B cell (primary cell): ENCODE data around the gene ALG6. TPM values are rescaled to one million over a fixed set of nuclear protein-coding genes. Genes with fewer than 3 reads are reported as not detected.
A peak's percentile ranks its signal among the peaks of the same experiment; 100 is the strongest.

Experiments used
- ATAC-seq: fragments of 200-7000 bp; cut with Tn5 transposase; one replicate; pipeline ENCODE4 v1.10.0; 2021; ENCODE audit warnings: low read depth, mild to moderate bottlenecking, moderate number of reproducible peaks, moderate library complexity
- CTCF ChIA-PET: fragments of 350-600 bp; sonication (Branson Sonifier 250); formaldehyde crosslinking; loops from one replicate; lab custom pipeline; 2021; ENCODE audit warnings: antibody characterized with exemption, inconsistent platforms; lab: Charles Lee
- POLR2A ChIA-PET: fragments of 350-600 bp; sonication (Branson Sonifier 250); formaldehyde crosslinking; loops from one replicate; lab custom pipeline; 2021; ENCODE audit warnings: antibody characterized with exemption; lab: Charles Lee
- DNase-seq: peaks from one replicate; pipeline ENCODE4 v3.0.0; 2013
- H2AFZ ChIP-seq: 2 replicates; pipeline ENCODE4 v1.6.1; 2012; ENCODE audit warnings: mild to moderate bottlenecking, low read depth, low read length; ENCODE audit not compliant: insufficient read depth, poor library complexity, severe bottlenecking
- H3K27ac ChIP-seq, 2 donors: 1 replicate in 1 of 2; 2 replicates in 1 of 2; pipeline ENCODE4 v1.5.1; 2012 to 2013; ENCODE audit warnings: low read length in 2 of 2, mild to moderate bottlenecking in 2 of 2, moderate library complexity in 1 of 2
- H3K27me3 ChIP-seq, 4 experiments: fragments of 200-600 bp in 1 of 4; sonication (generic) in 1 of 4; replicated peaks in 1 of 4; 1 replicate in 2 of 4; 2 replicates in 2 of 4; pipeline versions ENCODE4 v1.6.1 to v1.7.0; 2013 to 2016; ENCODE audit warnings: low read length in 3 of 4, mild to moderate bottlenecking in 2 of 4, mixed read lengths in 1 of 4, moderate library complexity in 1 of 4; ENCODE audit not compliant: insufficient read depth in 4 of 4, control insufficient read depth in 3 of 4; ENCODE audit errors: control extremely low read depth in 1 of 4
- H3K36me3 ChIP-seq, 2 experiments: replicated peaks in 1 of 2; 1 replicate in 1 of 2; 2 replicates in 1 of 2; pipeline versions ENCODE4 v1.6.1 to v1.7.1; 2013; ENCODE audit warnings: low read length in 1 of 2; ENCODE audit not compliant: insufficient read depth in 2 of 2, control insufficient read depth in 1 of 2; ENCODE audit errors: control extremely low read depth in 1 of 2, extremely low read depth in 1 of 2
- H3K4me1 ChIP-seq, 2 donors: fragments of 200-600 bp in 1 of 2; sonication (generic) in 1 of 2; 1 replicate in 1 of 2; 2 replicates in 1 of 2; pipeline versions ENCODE4 v1.5.1 to v1.6.1; 2013 to 2017; ENCODE audit warnings: low read length in 2 of 2; ENCODE audit not compliant: control insufficient read depth in 2 of 2, insufficient read depth in 2 of 2
- H3K4me2 ChIP-seq: replicated peaks from 2 replicates; pipeline ENCODE3; 2012; ENCODE audit warnings: mild to moderate bottlenecking, low read depth, low read length; ENCODE audit not compliant: poor library complexity, severe bottlenecking
- H3K4me3 ChIP-seq, 5 experiments: fragments of 200-600 bp in 1 of 5; sonication (generic) in 1 of 5; 1 replicate in 3 of 5; 2 replicates in 2 of 5; pipeline versions ENCODE4 v1.5.1 to v1.7.0; 2011 to 2016; ENCODE audit warnings: low read length in 4 of 5, mild to moderate bottlenecking in 4 of 5, low read depth in 2 of 5, control low read depth in 1 of 5, moderate library complexity in 1 of 5; ENCODE audit not compliant: insufficient read depth in 1 of 5; ENCODE audit errors: control extremely low read depth in 1 of 5, extremely low read depth in 1 of 5
- H3K79me2 ChIP-seq: fragments of 200-600 bp; sonication (generic); one replicate; pipeline ENCODE4 v1.6.0; 2016; ENCODE audit warnings: low read length; ENCODE audit not compliant: control insufficient read depth, insufficient read depth
- H3K9ac ChIP-seq: fragments of 200-600 bp; sonication (generic); 2 replicates; pipeline ENCODE4 v1.6.1; 2017; ENCODE audit warnings: mild to moderate bottlenecking, low read length, moderate library complexity
- H3K9me3 ChIP-seq, 3 donors: one replicate each; pipeline versions ENCODE4 v1.6.1 to v1.7.1; 2013; ENCODE audit warnings: low read length in 2 of 3; ENCODE audit not compliant: control insufficient read depth in 2 of 3, insufficient read depth in 1 of 3; ENCODE audit errors: control extremely low read depth in 1 of 3
- H4K20me1 ChIP-seq: 2 replicates; pipeline ENCODE4 v1.6.0; 2012; ENCODE audit warnings: mild to moderate bottlenecking, low read length; ENCODE audit not compliant: insufficient read depth, control insufficient read depth, poor library complexity, severe bottlenecking
- H3K27ac Mint-ChIP-seq: one replicate; pipeline ENCODE4 v1.8.0; 2021; ENCODE audit warnings: mixed read lengths
- H3K27me3 Mint-ChIP-seq: one replicate; pipeline ENCODE4 v1.8.0; 2021; ENCODE audit warnings: mixed read lengths
- H3K4me1 Mint-ChIP-seq: one replicate; pipeline ENCODE4 v1.8.0; 2021; ENCODE audit warnings: mixed read lengths
- H3K4me3 Mint-ChIP-seq: one replicate; pipeline ENCODE4 v1.8.0; 2021; ENCODE audit warnings: mixed read lengths
- H3K9me3 Mint-ChIP-seq: one replicate; pipeline ENCODE4 v1.8.0; 2022; ENCODE audit warnings: mixed read lengths; ENCODE audit not compliant: insufficient read depth
- CTCF ChIP-seq: fragments of 200-600 bp; IDR thresholded peaks from one replicate; pipeline ENCODE4 v1.8.0; 2022; ENCODE audit warnings: antibody characterized with exemption, mild to moderate bottlenecking
- EZH2 ChIP-seq: IDR thresholded peaks from 2 replicates; pipeline ENCODE4 v1.6.1; 2012; ENCODE audit warnings: borderline replicate concordance, low read depth, mild to moderate bottlenecking, moderate library complexity, low read length; ENCODE audit not compliant: insufficient read depth, poor library complexity, severe bottlenecking
- WGBS: methylation state at CpG from one replicate; pipeline ENCODE4 v1.1.5; 2013; ENCODE audit warnings: missing lambda C conversion rate; ENCODE audit not compliant: insufficient coverage; 5-methylcytosine and 5-hydroxymethylcytosine counted together
- intact Hi-C: fragments of 100-400 bp; cut with micrococcal nuclease; formaldehyde crosslinking; loops from one replicate; pipeline ENCODE4 v1.10.0; 2022
- polyA plus RNA-seq: library from polyadenylated mRNA; depleted of rRNA; stranded (reverse); fragments of >200 nt; gene quantifications from 2 replicates; pipeline ENCODE4 v1.2.3, GENCODE V29; 2012
- total RNA-seq, 2 donors: library from RNA; stranded (reverse); fragments of 120-200 nt in 1 of 2; gene quantifications; 1 replicate in 1 of 2; 2 replicates in 1 of 2; pipeline versions ENCODE4 v1.2.3 to v1.2.4, GENCODE V29; 2013 to 2022

Gene ALG6
- total and polyA plus RNA-seq, 2 donors (not counting 1 experiment from before 2014, with no cell fraction given): 9.7 to 31.4 TPM

- H3K4me3 ChIP-seq: peak overlapping the region in 2 of 5 experiments; percentile 3 to 59
- Mint-ChIP-seq H3K27me3 (peaks cover 63% of the 10 kb centered on the region), H3K4me3 (peak overlapping the region; percentile 66), H3K4me1 (peaks cover 29% of the 10 kb centered on the region), H3K9me3 (peaks cover 8% of the 10 kb centered on the region), H3K27ac (no peak overlapping the region)
- WGBS: 16% methylated on average over 9 of the region's 14 CpGs
- TF ChIP-seq CTCF (no peak), EZH2 (peak; percentile 2)
- intact Hi-C loops: loop anchor here (5.0 kb wide), 2 partner anchors 205 to 220 kb away; partner anchors contain the start of genes EFCAB7 and ITGB3BP
- no peaks in the 10 kb centered on the region for H4K20me1 ChIP-seq
- DNase-seq (no peak), ATAC-seq (no peak)
- peak overlapping the region; percentile 62 for H3K9ac ChIP-seq
- peaks cover 46 to 58% of the 10 kb centered on the region in 2 donors for H3K4me1 ChIP-seq
- ChIA-PET POLR2A (no interaction called here), CTCF (no interaction called here)
- no peaks in the 10 kb centered on the region for H3K36me3 ChIP-seq
- no peaks in the 10 kb centered on the region for H3K79me2 ChIP-seq
- no peak overlapping the region for H2AFZ ChIP-seq
- peaks cover 0 to 78% (median 59%) of the 10 kb centered on the region in 4 experiments for H3K27me3 ChIP-seq
- no peak overlapping the region for H3K27ac ChIP-seq
- H3K9me3 ChIP-seq: peaks cover 0 to 67% (median 34%) of the 10 kb centered on the region in 3 donors
- peak overlapping the region; percentile 87 for H3K4me2 ChIP-seq
Measured at GRCh38 chr1:63317817-63318152, 49.6 kb upstream of the ALG6 start.

- CTCF ChIA-PET: interaction anchor here (0.6 kb wide), 1 partner anchor 18 kb away, joined by 3 read pairs; no protein-coding TSS in a partner anchor
- peak overlapping the region; percentile 63 for H3K4me3 Mint-ChIP-seq
- peaks cover 31% of the 10 kb centered on the region for H3K4me1 Mint-ChIP-seq
- DNase-seq (peak; percentile 33), ATAC-seq (no peak)
- no peaks in the 10 kb centered on the region for H4K20me1 ChIP-seq
- H3K36me3 ChIP-seq: no peaks in the 10 kb centered on the region
- H3K9ac ChIP-seq: no peak overlapping the region
- no peak overlapping the region for H3K4me3 ChIP-seq
- 23% methylated on average over 13 of the region's 28 CpGs for WGBS
- intact Hi-C loops: loop anchor here (5.0 kb wide), 2 partner anchors 204 to 219 kb away; partner anchors contain the start of genes EFCAB7 and ITGB3BP
- H3K9me3 Mint-ChIP-seq: peaks cover 8% of the 10 kb centered on the region
- H3K27me3 ChIP-seq: peaks cover 0 to 80% (median 60%) of the 10 kb centered on the region in 4 experiments
- TF ChIP-seq CTCF (no peak), EZH2 (no peak)
- no peaks in the 10 kb centered on the region for H3K79me2 ChIP-seq
- no peak overlapping the region for H2AFZ ChIP-seq
- POLR2A ChIA-PET: no interaction called here
- H3K4me2 ChIP-seq: peak overlapping the region; percentile 87
- peaks cover 65% of the 10 kb centered on the region for H3K27me3 Mint-ChIP-seq
- H3K27ac ChIP-seq: no peak overlapping the region
- peaks cover 0 to 69% (median 34%) of the 10 kb centered on the region in 3 donors for H3K9me3 ChIP-seq
- peaks cover 50 to 61% of the 10 kb centered on the region in 2 donors for H3K4me1 ChIP-seq
- H3K27ac Mint-ChIP-seq: peak overlapping the region; percentile 72
Measured at GRCh38 chr1:63318201-63318979, 49.0 kb upstream of the ALG6 start.
